Neuronal stem cell (in vitro differentiated cells): ENCODE data around the gene ANKK1.

ENCODE experiments used
- DNase-seq: peaks from one replicate; pipeline ENCODE4 v3.0.0-alpha.2; 2013; ENCODE audit warnings: low spot score
- H2AFZ ChIP-seq: one replicate; pipeline ENCODE4 v1.6.1; 2013; ENCODE audit warnings: mild to moderate bottlenecking, low read length, inconsistent platforms
- H2AK5ac ChIP-seq: 2 replicates; pipeline ENCODE4 v1.6.1; 2013; ENCODE audit warnings: low read depth, mild to moderate bottlenecking, inconsistent platforms, low read length, moderate library complexity, mixed read lengths
- H2BK120ac ChIP-seq: 2 replicates; pipeline ENCODE4 v1.6.1; 2013; ENCODE audit warnings: low read depth, mild to moderate bottlenecking, inconsistent platforms, low read length, moderate library complexity, mixed read lengths
- H2BK12ac ChIP-seq: one replicate; pipeline ENCODE4 v1.6.1; 2013; ENCODE audit warnings: low read length, inconsistent platforms
- H2BK15ac ChIP-seq: 2 replicates; pipeline ENCODE4 v1.6.1; 2013; ENCODE audit warnings: mild to moderate bottlenecking, low read length, inconsistent platforms, mixed read lengths
- H2BK5ac ChIP-seq: one replicate; pipeline ENCODE4 v1.6.1; 2013; ENCODE audit warnings: inconsistent platforms, mild to moderate bottlenecking, low read length, moderate library complexity
- H3K14ac ChIP-seq: one replicate; pipeline ENCODE4 v1.6.1; 2013; ENCODE audit warnings: low read length, inconsistent platforms
- H3K18ac ChIP-seq: 2 replicates; pipeline ENCODE4 v1.6.1; 2013; ENCODE audit warnings: low read length, inconsistent platforms
- H3K23ac ChIP-seq: 2 replicates; pipeline ENCODE4 v1.6.1; 2013; ENCODE audit warnings: low read depth, mild to moderate bottlenecking, mixed read lengths, low read length, inconsistent platforms; ENCODE audit not compliant: poor library complexity
- H3K27ac ChIP-seq: replicated peaks from 3 replicates; pipeline ENCODE4 v1.5.1; 2013; ENCODE audit warnings: low read length, inconsistent platforms
- H3K27me3 ChIP-seq, 3 experiments: 2 replicates each; pipeline ENCODE4 v1.6.1; 2013; ENCODE audit warnings: low read length in 3 of 3, mild to moderate bottlenecking in 2 of 3, inconsistent platforms in 1 of 3, low read depth in 1 of 3, mixed read lengths in 1 of 3, moderate library complexity in 1 of 3; ENCODE audit not compliant: control insufficient read depth in 3 of 3, insufficient read depth in 3 of 3
- H3K36me3 ChIP-seq, 2 donors: replicated peaks in 1 of 2; 2 replicates each; pipeline ENCODE4 v1.6.1; 2013; ENCODE audit warnings: low read length in 2 of 2; ENCODE audit not compliant: control insufficient read depth in 2 of 2, insufficient read depth in 2 of 2
- H3K4ac ChIP-seq: 2 replicates; pipeline ENCODE4 v1.6.1; 2013; ENCODE audit warnings: inconsistent platforms, mild to moderate bottlenecking, low read length, moderate library complexity
- H3K4me1 ChIP-seq, 2 donors: 1 replicate in 1 of 2; 2 replicates in 1 of 2; pipeline ENCODE4 v1.6.1; 2013; ENCODE audit warnings: low read length in 2 of 2, low read depth in 1 of 2; ENCODE audit not compliant: control insufficient read depth in 2 of 2, insufficient read depth in 1 of 2
- H3K4me2 ChIP-seq: one replicate; pipeline ENCODE4 v1.6.1; 2013; ENCODE audit warnings: mild to moderate bottlenecking, low read length, inconsistent platforms; ENCODE audit not compliant: insufficient read depth, poor library complexity, severe bottlenecking
- H3K4me3 ChIP-seq, 2 donors: 2 replicates each; pipeline ENCODE4 v1.5.1; 2013; ENCODE audit warnings: low read length in 2 of 2, mild to moderate bottlenecking in 2 of 2, inconsistent platforms in 1 of 2, moderate library complexity in 1 of 2
- H3K79me1 ChIP-seq: one replicate; pipeline ENCODE4 v1.6.1; 2013; ENCODE audit warnings: low read depth, mild to moderate bottlenecking, inconsistent platforms, low read length, moderate library complexity
- H3K9ac ChIP-seq: one replicate; pipeline ENCODE4 v1.6.1; 2013; ENCODE audit warnings: mild to moderate bottlenecking, low read depth, low read length, inconsistent platforms; ENCODE audit not compliant: poor library complexity
- H3K9me3 ChIP-seq, 2 donors: replicated peaks in 1 of 2; 2 replicates each; pipeline versions ENCODE3 to v1.6.1; 2013; ENCODE audit warnings: low read length in 2 of 2, mild to moderate bottlenecking in 2 of 2, inconsistent platforms in 1 of 2, low read depth in 1 of 2, mixed read lengths in 1 of 2, moderate library complexity in 1 of 2; ENCODE audit not compliant: control insufficient read depth in 2 of 2, insufficient read depth in 1 of 2
- H4K8ac ChIP-seq: one replicate; pipeline ENCODE4 v1.6.1; 2013; ENCODE audit warnings: low read depth, mild to moderate bottlenecking, inconsistent platforms, low read length, moderate library complexity
- H4K91ac ChIP-seq: one replicate; pipeline ENCODE4 v1.6.1; 2013; ENCODE audit warnings: low read length, low read depth, mild to moderate bottlenecking, inconsistent platforms; ENCODE audit not compliant: poor library complexity
- WGBS, 2 donors: extraction: QIAGEN DNeasy Blood & Tissue Kit; methylation state at CpG; one replicate each; pipeline ENCODE4 v1.1.7; 2013; ENCODE audit warnings: missing lambda C conversion rate in 2 of 2, mixed read lengths in 1 of 2; ENCODE audit not compliant: insufficient read length in 2 of 2, insufficient replicate concordance in 1 of 2; ENCODE audit errors: extremely low coverage in 2 of 2; 5-methylcytosine and 5-hydroxymethylcytosine counted together

ANKK1 gene

DNA sequence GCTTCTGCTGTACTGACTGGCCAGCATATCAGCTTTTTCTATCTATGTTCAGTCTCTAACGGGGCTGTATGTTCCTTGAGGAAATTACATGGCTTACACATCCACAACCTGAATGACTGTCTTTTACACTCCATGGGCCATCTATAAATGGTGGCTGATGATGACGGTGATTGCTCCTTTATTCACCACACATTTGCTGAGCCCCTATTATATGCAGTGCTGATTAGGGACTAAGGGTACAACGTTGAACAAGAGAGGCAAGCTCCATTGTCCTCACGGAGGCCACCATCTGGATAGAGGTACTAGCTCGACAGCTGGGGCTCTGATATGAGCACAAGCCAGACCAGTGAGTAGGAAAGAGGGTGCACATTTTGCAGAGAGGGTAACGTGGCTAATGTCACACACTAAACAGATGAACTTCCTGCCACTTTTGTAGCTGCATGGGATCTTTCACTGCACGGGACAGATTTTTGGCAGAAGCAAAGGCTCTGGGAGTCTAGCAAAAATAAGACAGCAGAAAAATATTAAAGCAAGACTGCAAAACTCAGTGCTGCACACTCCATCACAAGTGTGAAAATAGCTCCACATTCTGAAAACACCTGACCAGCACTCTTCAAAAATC lies 57.0 kb downstream of the ANKK1 start:
- Histone ChIP-seq H3K79me1 (no peaks in the 10 kb centered on the region), H3K9ac (no peak overlapping the region), H3K4me2 (no peak overlapping the region), H3K23ac (no peak overlapping the region), H2AK5ac (no peak overlapping the region), H3K4ac (no peak overlapping the region), H4K91ac (no peak overlapping the region), H2BK12ac (no peak overlapping the region), H2BK5ac (no peak overlapping the region), H3K18ac (no peak overlapping the region), H2AFZ (no peak overlapping the region), H3K36me3 (no peaks in the 10 kb centered on the region), H3K4me1 (peaks cover 0 to 7% of the 10 kb centered on the region in 2 donors), H3K27me3 (peaks cover 0 to 19% (median 0%) of the 10 kb centered on the region in 3 experiments), H4K8ac (no peak overlapping the region), H2BK120ac (no peak overlapping the region), H2BK15ac (no peak overlapping the region), H3K4me3 (no peak overlapping the region), H3K9me3 (peaks cover 0 to 3% of the 10 kb centered on the region in 2 donors), H3K14ac (no peak overlapping the region), H3K27ac (no peak overlapping the region)
- WGBS, 2 donors: no CpG with 5 or more reads among the region's 7 CpGs
- no peak for DNase-seq

DNA sequence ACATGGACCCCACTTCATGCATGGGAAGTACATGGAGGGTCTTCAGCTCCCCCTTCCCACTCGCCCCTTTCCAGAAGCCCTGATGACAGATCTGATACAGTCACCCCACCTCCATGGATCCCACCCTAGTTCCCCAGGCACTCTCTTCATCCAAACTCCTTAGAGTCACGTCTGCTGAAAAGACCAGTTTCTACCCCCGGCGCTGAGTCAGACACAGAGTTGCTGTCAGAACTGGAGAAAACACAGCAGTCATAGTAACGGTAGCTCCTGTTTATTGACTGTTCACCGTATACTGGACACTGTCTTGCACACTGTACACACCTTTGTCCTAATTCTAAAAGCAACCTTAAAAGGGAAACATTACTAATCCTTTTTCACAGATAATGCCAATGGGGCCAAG lies 58.5 kb downstream of the ANKK1 start:
- Histone ChIP-seq H3K4me2 (no peak overlapping the region), H3K4ac (no peak overlapping the region), H4K91ac (no peak overlapping the region), H3K27ac (no peak overlapping the region), H3K79me1 (no peaks in the 10 kb centered on the region), H3K27me3 (peaks cover 0 to 19% (median 0%) of the 10 kb centered on the region in 3 experiments), H3K9ac (no peak overlapping the region), H3K4me1 (peaks cover 0 to 7% of the 10 kb centered on the region in 2 donors), H3K18ac (no peak overlapping the region), H2BK12ac (no peak overlapping the region), H4K8ac (no peak overlapping the region), H2BK120ac (no peak overlapping the region), H3K9me3 (no peaks in the 10 kb centered on the region), H3K23ac (no peak overlapping the region), H2AFZ (no peak overlapping the region), H3K14ac (no peak overlapping the region), H2BK15ac (no peak overlapping the region), H3K36me3 (no peaks in the 10 kb centered on the region), H2AK5ac (no peak overlapping the region), H2BK5ac (no peak overlapping the region), H3K4me3 (no peak overlapping the region)
- no CpG with 5 or more reads among the region's 6 CpGs for WGBS, 2 donors
- DNase-seq: no peak

DNA sequence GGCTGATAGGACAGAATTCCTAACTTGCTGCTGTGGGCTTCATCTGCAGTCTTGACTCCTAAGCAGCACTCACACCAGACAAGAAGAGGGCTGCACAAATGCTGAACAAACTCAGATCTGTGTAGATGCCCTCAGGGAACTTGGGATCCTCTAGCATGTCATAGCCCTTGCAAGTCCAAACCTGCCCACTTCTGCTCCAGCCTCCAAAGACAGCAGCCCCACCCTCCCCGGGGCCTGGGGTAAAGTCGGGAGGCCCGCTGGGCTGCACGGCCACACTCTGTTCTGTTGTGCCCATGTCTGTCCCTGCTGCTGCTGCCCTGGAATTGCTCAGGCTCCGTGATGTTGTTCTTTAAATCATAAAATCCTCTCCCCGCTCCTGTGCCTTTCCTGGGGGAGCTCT lies 59.4 kb downstream of the ANKK1 start:
- H2BK120ac ChIP-seq: no peak overlapping the region
- H3K27me3 ChIP-seq: peaks cover 0 to 19% (median 0%) of the 10 kb centered on the region in 3 experiments
- H3K9me3 ChIP-seq: no peaks in the 10 kb centered on the region
- H2BK15ac ChIP-seq: no peak overlapping the region
- no peak overlapping the region for H3K27ac ChIP-seq
- no peak overlapping the region for H2AFZ ChIP-seq
- no peak overlapping the region for H3K4me3 ChIP-seq
- H3K4ac ChIP-seq: no peak overlapping the region
- H3K18ac ChIP-seq: peak overlapping the region; percentile 21
- H3K23ac ChIP-seq: no peak overlapping the region
- no peak overlapping the region for H2BK12ac ChIP-seq
- H4K91ac ChIP-seq: no peak overlapping the region
- no peaks in the 10 kb centered on the region for H3K79me1 ChIP-seq
- H2BK5ac ChIP-seq: no peak overlapping the region
- H3K14ac ChIP-seq: peak overlapping the region; percentile 22
- no peak overlapping the region for H3K9ac ChIP-seq
- H2AK5ac ChIP-seq: no peak overlapping the region
- H3K4me1 ChIP-seq: peaks cover 0 to 7% of the 10 kb centered on the region in 2 donors
- no peak for DNase-seq
- H3K36me3 ChIP-seq: no peaks in the 10 kb centered on the region
- no peak overlapping the region for H3K4me2 ChIP-seq
- no CpG with 5 or more reads among the region's 6 CpGs for WGBS, 2 donors
- no peak overlapping the region for H4K8ac ChIP-seq

DNA sequence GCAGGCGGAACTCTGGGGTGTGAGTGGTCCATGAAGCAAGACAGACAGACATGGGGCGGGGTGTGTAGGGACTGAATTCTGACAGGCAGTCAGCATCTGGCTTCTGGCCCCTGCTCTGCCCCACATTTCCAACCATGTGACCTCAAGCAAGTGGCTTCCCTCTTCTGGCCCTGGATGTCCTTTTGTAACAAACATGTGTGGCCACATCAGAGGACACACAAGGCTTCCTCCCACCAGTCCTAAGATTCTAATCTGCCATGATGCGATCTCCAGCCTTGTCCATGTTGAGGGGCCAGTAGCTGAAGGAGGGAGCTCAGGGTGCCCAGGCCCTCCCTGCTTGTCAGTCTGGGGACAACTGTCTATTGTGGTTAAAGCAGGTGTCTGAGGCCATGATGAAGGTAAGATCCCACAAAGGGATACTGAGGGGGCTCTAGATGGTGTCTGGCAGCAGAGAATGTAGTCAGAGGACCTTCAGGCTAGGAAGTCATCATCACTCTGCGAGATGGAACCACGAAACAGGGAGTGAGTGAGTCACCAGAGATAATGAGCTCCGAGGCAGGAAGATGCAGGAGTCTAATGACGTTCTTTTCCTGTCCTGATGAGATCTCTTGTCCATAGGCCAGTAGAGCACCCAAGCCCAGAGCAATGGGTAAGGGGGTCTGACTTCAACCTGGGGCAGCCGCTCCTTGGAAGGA lies 60.2 kb downstream of the ANKK1 start:
- Histone ChIP-seq H3K79me1 (no peaks in the 10 kb centered on the region), H3K27ac (no peak overlapping the region), H3K23ac (no peak overlapping the region), H3K4me2 (no peak overlapping the region), H2AFZ (no peak overlapping the region), H2BK120ac (no peak overlapping the region), H2AK5ac (no peak overlapping the region), H3K9ac (no peak overlapping the region), H3K18ac (no peak overlapping the region), H3K9me3 (no peaks in the 10 kb centered on the region), H4K8ac (no peak overlapping the region), H2BK5ac (no peak overlapping the region), H4K91ac (no peak overlapping the region), H3K36me3 (no peaks in the 10 kb centered on the region), H3K4ac (no peak overlapping the region), H3K14ac (no peak overlapping the region), H2BK12ac (no peak overlapping the region), H3K27me3 (peaks cover 0 to 19% (median 0%) of the 10 kb centered on the region in 3 experiments), H3K4me1 (peaks cover 0 to 4% of the 10 kb centered on the region in 2 donors), H2BK15ac (no peak overlapping the region), H3K4me3 (no peak overlapping the region)
- no CpG with 5 or more reads among the region's 8 CpGs for WGBS, 2 donors
- DNase-seq: no peak
